Epithelial cell of esophagus (primary cell): ENCODE results near the gene DOK4.

ENCODE experiments used
- DNase-seq: peaks from one replicate; pipeline ENCODE4 v3.0.0; 2010; ENCODE audit warnings: low read depth
- H3K4me3 ChIP-seq: 2 replicates; pipeline ENCODE4 v1.5.1; 2011; ENCODE audit warnings: mild to moderate bottlenecking, low read length, control low read depth
- TF ChIP-seq, protein P1 (sequence below): IDR thresholded peaks from 2 replicates; pipeline ENCODE4 v1.5.1; 2011; ENCODE audit warnings: low read depth, mild to moderate bottlenecking, low read length, control low read depth, inconsistent platforms; ENCODE audit not compliant: insufficient read depth; ENCODE audit errors: missing control alignments

DOK4 gene

GRCh38 chr16:57434003-57434402 is 52.3 kb downstream of the DOK4 start:
- DNase-seq: no peak
- no peak overlapping the region for H3K4me3 ChIP-seq
- TF ChIP-seq, protein P1, sequence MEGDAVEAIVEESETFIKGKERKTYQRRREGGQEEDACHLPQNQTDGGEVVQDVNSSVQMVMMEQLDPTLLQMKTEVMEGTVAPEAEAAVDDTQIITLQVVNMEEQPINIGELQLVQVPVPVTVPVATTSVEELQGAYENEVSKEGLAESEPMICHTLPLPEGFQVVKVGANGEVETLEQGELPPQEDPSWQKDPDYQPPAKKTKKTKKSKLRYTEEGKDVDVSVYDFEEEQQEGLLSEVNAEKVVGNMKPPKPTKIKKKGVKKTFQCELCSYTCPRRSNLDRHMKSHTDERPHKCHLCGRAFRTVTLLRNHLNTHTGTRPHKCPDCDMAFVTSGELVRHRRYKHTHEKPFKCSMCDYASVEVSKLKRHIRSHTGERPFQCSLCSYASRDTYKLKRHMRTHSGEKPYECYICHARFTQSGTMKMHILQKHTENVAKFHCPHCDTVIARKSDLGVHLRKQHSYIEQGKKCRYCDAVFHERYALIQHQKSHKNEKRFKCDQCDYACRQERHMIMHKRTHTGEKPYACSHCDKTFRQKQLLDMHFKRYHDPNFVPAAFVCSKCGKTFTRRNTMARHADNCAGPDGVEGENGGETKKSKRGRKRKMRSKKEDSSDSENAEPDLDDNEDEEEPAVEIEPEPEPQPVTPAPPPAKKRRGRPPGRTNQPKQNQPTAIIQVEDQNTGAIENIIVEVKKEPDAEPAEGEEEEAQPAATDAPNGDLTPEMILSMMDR: no peak

DNA sequence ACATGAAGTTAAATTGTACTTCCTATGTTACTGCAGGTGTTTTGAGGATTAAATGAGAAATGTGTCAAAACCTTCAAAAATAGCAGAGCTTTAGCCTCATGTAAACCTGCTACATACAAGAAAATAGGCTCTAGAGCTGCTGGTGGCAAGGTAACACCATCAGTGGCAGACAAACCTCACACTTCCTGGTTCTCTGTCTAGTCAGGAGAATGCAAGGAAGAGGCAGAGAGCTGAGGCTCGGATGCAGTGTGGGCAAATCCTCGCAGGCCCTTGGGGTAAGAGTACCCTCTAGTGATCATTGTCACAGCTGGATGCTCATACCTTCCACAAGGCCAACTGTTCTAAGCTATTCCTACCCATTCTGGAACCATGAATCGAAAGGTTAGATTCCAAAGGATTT is 53.3 kb downstream of the DOK4 start:
- TF ChIP-seq, protein P1: no peak
- no peak overlapping the region for H3K4me3 ChIP-seq
- no peak for DNase-seq

DNA sequence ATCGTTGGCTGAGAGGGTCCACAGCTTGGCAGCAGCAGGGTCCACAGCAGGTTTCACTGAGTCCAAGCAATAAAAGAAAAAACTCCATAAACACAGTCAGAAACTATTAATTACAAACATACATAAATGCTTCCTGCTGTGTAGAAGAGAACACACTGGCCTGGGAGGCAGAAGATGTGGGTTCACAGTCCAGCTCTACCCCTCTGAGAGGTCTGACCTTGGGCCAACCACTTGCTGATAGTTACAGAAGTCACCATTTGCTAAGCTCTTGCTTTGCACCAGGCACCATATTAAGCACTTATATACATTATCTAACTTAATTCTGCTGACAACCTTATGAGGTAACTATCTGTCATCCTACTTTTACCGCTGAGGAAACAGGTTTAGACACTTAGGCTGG is 53.8 kb downstream of the DOK4 start:
- DNase-seq: no peak
- TF ChIP-seq, protein P1: no peak
- H3K4me3 ChIP-seq: no peak overlapping the region

DNA sequence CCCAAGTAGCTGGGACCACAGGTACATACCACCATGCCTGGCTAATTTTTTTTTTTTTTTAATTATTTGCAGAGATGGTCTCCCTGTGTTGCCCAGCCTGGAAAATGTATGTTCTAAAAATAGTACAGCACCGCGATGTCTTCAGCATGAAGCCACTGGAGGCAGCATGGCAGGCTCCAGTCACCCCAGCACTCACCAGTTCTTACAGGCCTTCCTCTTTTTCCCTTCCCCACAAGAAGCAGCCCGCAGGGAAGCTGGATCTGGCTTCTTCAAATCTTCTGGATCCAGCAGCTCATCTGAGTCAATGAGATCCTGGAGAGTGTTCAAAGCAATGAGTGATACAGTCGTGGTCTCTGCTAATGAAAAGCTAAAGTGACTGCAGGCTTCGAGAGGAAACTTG is 55.3 kb downstream of the DOK4 start:
- TF ChIP-seq, protein P1: no peak
- H3K4me3 ChIP-seq: no peak overlapping the region
- no peak for DNase-seq

DNA sequence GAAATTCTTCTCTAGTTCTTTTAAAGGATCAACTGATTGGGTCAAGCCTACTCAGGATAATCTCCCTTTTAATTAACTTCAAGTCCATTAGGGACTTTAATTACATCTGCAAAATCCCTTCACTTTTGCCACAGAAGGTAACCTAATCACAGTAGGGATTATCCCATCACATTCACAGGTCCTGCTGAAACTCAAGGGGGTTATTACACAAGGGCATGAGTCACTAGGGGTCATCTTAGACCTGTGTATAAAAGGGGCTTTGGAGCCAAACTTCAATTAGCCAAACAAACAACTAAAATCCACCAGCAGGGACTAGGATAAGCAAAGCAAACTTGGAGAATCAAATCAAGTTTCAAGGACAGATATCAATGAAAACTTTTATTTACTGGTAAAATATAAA is 58.5 kb downstream of the DOK4 start:
- TF ChIP-seq, protein P1: no peak
- DNase-seq: no peak
- H3K4me3 ChIP-seq: no peak overlapping the region

GRCh38 chr16:57427307-57427706 is 59.0 kb downstream of the DOK4 start:
- no peak overlapping the region for H3K4me3 ChIP-seq
- TF ChIP-seq, protein P1: no peak
- no peak for DNase-seq

- H3K4me3 ChIP-seq: no peak overlapping the region
- DNase-seq: no peak
- TF ChIP-seq, protein P1: no peak
Measured at GRCh38 chr16:57426356-57426755, 59.9 kb downstream of the DOK4 start.
